Body of pancreas (tissue), 4 donors: ENCODE data around the gene KIF1A.

Experiments used
- CTCF ChIP-seq, 7 experiments: fragments of 450-650 bp in 4 of 7; fragments of 200-600 bp in 3 of 7; sonication (generic) in 3 of 7; IDR thresholded peaks; one replicate each; pipeline ENCODE4 v1.5.1; 2016 to 2019; ENCODE audit warnings: antibody characterized with exemption in 7 of 7
- POLR2A ChIP-seq, 3 donors: fragments of 450-650 bp; IDR thresholded peaks; one replicate each; pipeline ENCODE4 v1.6.1; 2016; ENCODE audit warnings: antibody characterized with exemption in 3 of 3, mild to moderate bottlenecking in 2 of 3

GRCh38 chr2:240760121-240760520 is 59.9 kb downstream of the KIF1A start:
- TF ChIP-seq CTCF (IDR thresholded peaks at IDR 0.05), result no peak
- no peak for TF ChIP-seq POLR2A (IDR thresholded peaks at IDR 0.05)
